Testis (tissue), 2 donors: Measurements from ENCODE around the gene ADGRB3.

Source experiments
- POLR2A ChIP-seq: fragments of 450-650 bp; IDR thresholded peaks from one replicate; pipeline ENCODE4 v1.6.1; 2017; ENCODE audit warnings: antibody characterized with exemption, mild to moderate bottlenecking, moderate library complexity
- TF ChIP-seq, protein P1 (sequence below), 3 experiments: fragments of 450-650 bp in 2 of 3; fragments of 200-600 bp in 1 of 3; sonication (generic) in 1 of 3; IDR thresholded peaks; one replicate each; pipeline ENCODE4 v1.5.1; 2016 to 2019; ENCODE audit warnings: antibody characterized with exemption in 3 of 3, mild to moderate bottlenecking in 2 of 3, moderate library complexity in 1 of 3

DNA sequence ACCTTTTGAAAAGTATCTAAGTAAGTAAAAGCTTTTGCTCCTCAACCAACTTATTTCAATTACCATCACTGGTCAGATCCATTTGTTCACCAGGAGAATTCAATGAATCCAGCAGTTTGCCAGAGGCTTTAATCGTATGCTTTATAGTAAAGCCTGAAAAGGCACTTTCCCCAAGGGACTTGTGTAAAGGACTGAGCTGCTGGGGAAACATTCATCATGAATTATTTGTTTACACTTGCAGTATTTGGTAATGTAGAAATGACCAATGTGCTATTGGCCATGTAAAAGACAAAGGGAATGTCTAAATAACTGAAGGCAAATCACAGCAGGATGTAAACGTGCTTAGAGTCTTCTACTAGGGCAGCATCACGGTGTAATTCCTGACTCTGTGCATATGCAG, 471.4 kb downstream of the ADGRB3 start:
- TF ChIP-seq, protein P1, sequence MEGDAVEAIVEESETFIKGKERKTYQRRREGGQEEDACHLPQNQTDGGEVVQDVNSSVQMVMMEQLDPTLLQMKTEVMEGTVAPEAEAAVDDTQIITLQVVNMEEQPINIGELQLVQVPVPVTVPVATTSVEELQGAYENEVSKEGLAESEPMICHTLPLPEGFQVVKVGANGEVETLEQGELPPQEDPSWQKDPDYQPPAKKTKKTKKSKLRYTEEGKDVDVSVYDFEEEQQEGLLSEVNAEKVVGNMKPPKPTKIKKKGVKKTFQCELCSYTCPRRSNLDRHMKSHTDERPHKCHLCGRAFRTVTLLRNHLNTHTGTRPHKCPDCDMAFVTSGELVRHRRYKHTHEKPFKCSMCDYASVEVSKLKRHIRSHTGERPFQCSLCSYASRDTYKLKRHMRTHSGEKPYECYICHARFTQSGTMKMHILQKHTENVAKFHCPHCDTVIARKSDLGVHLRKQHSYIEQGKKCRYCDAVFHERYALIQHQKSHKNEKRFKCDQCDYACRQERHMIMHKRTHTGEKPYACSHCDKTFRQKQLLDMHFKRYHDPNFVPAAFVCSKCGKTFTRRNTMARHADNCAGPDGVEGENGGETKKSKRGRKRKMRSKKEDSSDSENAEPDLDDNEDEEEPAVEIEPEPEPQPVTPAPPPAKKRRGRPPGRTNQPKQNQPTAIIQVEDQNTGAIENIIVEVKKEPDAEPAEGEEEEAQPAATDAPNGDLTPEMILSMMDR (IDR thresholded peaks at IDR 0.05) = no peak
- TF ChIP-seq POLR2A = no peak
